GM21447 (cell line): ENCODE results near the gene STAT6.

ENCODE experiments used
- ATAC-seq: cut with Tn5 transposase; IDR thresholded peaks from one replicate; pipeline ENCODE4 v1.9.1; 2021; ENCODE audit not compliant: unreplicated experiment

STAT6 gene

DNA sequence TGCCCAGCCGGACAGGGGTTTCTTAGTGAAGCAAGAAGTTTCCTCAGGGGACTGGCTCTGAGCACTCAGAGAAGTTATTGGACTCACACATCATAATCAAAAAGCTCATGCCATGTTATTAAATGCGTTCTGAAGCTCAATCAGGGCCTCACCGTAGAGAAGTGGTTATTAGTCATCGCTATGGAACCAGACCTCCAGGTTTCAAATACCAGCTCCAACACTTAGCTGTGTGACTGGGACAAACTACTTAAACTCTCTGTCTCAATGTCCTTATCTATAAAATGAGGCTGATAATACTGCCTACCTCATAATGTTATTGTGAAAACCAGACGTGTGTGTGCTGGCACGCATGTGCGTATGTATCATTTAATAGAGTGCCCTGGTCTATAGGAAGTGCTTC lies 7.3 kb downstream of the STAT6 start:
- ATAC-seq = no peak

- ATAC-seq = no peak
Measured at GRCh38 chr12:57101892-57102695, 9.1 kb downstream of the STAT6 start.

GRCh38 chr12:57099766-57100165 lies 11.4 kb downstream of the STAT6 start:
- no peak for ATAC-seq

- no peak for ATAC-seq
Measured at GRCh38 chr12:57099047-57099714, 12.0 kb downstream of the STAT6 start.

GRCh38 chr12:57098546-57098945 lies 12.6 kb downstream of the STAT6 start:
- ATAC-seq = no peak

DNA sequence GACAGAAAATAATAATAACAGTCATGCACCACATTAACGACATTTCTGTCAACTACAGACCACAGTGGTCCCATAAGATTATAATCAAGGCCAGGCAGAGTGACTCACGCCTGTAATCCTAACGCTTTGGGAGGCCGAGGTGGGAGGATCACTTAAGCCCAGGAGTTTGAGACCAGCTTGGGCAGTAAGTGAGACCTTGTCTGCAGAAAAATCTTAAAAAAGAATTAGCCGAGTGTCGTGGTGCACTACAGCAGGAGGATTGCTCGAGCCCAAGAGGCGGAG lies 13.7 kb downstream of the STAT6 start:
- no peak for ATAC-seq

- ATAC-seq = no peak
Measured at GRCh38 chr12:57096748-57097553, 14.2 kb downstream of the STAT6 start.

- ATAC-seq = no peak
Measured at GRCh38 chr12:57096099-57096572, 15.0 kb downstream of the STAT6 start.

- no peak for ATAC-seq
Measured at GRCh38 chr12:57095440-57095839, 15.7 kb downstream of the STAT6 start.

DNA sequence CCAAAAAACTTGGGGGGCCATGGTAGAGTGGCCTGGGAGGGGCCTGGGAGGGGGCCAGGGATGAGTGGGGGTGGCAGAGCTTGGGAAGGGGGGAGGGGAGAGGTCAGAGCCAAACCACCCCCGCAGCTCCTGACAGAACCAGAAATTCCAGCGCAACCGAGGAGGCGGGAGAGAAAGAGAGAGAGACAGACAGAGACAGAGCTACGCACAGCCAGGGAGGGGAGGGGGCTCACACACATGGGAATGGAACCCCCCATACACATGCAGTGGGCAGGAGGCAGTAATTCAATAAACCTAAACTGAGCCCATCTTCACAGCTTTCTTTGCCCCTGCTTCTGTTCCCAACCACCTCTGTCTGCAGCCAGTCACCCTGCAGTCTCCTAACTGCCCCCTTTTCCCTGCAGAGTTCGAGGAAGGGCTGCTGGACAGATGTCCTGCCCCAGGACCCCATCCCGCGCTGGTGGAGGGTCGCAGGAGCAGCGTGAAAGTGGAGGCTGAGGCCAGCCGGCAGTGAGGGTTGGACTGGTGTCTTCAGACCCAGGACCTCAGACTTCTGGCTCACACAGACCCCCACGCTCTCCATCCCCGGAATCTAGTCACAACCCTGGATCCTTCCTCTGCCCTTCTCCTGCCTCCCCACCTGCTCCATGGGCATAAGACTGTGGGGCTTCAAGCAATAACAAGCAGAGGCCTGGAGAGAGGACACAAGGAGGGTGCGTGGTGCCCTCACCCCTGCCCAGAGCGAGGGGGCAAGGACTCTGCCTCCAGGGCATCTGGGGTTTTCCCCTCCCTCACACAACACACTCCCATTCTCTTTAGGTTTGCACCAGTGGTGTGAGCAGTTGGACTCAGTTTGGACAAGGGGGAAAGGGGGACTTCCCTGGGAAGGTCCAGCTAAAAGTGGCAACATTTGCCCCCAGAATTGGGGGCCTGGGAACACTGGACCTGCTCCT lies 16.7 kb downstream of the STAT6 start:
- ATAC-seq = no peak

- ATAC-seq = no peak
Measured at GRCh38 chr12:57093415-57094207, 17.6 kb downstream of the STAT6 start.

GRCh38 chr12:57092876-57093414 lies 18.2 kb downstream of the STAT6 start:
- ATAC-seq = no peak

GRCh38 chr12:57092529-57092862 lies 18.7 kb downstream of the STAT6 start:
- no peak for ATAC-seq

GRCh38 chr12:57091638-57092528 lies 19.3 kb downstream of the STAT6 start:
- no peak for ATAC-seq

GRCh38 chr12:57090924-57091637 lies 20.1 kb downstream of the STAT6 start:
- no peak for ATAC-seq

DNA sequence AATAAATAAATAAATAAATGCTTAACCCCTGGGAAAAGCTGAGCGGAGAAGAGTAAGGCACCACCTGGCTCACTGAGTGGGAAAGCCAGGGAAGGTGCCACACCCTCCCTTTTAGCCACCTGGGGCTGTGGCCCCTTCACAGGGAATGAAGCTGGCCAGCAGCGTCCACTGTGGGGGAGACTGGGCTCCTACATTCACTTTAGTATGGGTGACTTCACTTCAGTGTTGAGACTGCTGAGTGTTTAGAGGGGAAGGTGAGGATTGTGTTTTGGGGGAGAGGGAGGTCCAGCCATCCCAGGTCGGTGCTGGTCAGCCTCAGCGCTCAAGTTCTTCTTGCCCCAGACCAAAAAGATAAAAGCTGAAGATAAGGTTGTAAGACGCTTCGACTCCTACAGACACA lies 20.7 kb downstream of the STAT6 start:
- no peak for ATAC-seq

- ATAC-seq = no peak
Measured at GRCh38 chr12:57089271-57090245, 21.6 kb downstream of the STAT6 start.
